ENCODE results near the gene NCBP1.

DNA sequence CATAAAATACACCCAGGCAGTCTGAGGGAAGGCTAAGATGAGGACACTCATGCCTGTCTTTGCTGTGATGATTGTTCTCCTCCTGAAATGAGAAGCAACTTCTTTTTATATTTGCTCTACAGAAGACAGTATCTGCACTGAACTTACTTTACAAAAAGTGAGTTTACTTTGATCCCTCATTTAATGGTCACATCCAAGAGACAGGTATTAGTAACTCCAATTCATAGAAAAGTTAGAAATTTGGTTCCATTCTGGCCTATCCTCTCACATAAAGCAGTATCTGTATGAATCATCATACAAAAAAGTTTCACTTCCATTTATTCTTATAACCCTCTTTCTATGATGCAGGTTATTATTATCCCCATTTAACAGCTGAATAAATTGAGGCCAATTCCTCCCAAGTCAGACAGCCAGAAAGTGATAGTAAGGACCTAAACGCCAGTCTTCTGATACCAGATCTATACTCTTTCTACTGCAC lies 15.6 kb upstream of the NCBP1 start:
- TF ChIP-seq POLR2AphosphoS5 (IDR thresholded peaks at IDR 0.05) (no peak), CTCF (IDR thresholded peaks at IDR 0.05 in 8 of 11, conservative IDR thresholded peaks at IDR 0.05 in 3 of 11) (no peak), POLR2A (IDR thresholded peaks at IDR 0.05) (no peak)
